ENCODE results near the gene BIRC2.

BIRC2 gene

DNA sequence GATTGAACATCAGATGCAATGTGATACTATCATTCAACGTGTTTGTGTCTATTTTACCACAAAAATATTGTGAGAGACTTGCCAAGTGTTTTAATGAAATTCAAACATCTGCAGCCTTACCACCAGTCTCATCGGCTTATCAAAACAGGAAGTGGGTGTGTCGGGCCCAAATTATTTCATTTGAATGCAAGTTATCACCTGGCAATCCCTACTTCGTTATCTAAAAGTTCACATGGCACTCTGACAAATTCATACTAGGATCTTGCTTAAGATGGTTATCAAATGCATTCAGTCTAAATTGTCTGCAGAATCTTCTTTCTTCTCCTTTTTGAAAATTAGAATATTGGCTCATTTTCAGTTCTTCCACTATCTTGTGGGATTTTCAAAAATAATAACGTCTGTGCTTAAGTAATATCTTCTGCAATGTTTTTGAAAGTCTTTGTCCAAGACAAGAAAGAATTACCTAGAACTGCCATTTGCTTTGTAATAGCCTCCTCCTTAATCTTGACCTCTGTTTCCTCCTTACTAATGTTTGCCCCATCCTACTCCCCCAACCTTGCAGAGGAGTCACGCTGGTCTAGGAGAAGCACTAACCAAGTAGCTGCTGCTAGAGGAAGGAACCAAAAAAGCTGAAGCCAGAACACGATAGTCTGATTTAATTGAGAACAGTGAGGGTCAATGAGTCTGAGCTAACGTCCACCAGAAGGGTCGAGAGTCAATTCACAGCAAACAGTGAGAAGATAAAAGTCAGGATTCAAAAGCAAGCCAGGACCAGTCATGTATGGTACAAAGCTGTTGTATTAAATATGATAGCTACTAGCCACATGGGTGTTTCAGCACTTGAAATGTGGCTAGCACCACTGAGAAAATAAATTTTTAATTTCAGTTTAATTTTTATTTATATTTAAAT, 39.9 kb upstream of the BIRC2 start:
- no peaks in the 10 kb centered on the region for H3K27me3 ChIP-seq (replicated peaks; ENCODE audit: control insufficient read depth, insufficient read depth, low read length)
- TF ChIP-seq, protein P1, sequence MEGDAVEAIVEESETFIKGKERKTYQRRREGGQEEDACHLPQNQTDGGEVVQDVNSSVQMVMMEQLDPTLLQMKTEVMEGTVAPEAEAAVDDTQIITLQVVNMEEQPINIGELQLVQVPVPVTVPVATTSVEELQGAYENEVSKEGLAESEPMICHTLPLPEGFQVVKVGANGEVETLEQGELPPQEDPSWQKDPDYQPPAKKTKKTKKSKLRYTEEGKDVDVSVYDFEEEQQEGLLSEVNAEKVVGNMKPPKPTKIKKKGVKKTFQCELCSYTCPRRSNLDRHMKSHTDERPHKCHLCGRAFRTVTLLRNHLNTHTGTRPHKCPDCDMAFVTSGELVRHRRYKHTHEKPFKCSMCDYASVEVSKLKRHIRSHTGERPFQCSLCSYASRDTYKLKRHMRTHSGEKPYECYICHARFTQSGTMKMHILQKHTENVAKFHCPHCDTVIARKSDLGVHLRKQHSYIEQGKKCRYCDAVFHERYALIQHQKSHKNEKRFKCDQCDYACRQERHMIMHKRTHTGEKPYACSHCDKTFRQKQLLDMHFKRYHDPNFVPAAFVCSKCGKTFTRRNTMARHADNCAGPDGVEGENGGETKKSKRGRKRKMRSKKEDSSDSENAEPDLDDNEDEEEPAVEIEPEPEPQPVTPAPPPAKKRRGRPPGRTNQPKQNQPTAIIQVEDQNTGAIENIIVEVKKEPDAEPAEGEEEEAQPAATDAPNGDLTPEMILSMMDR (IDR thresholded peaks at IDR 0.05; ENCODE audit: insufficient read depth, low read length, poor library complexity, severe bottlenecking) = no peak
- H3K4me3 ChIP-seq (replicated peaks; ENCODE audit: low read depth, low read length) = no peak overlapping the region
- no peaks in the 10 kb centered on the region for H3K36me3 ChIP-seq (ENCODE audit: control insufficient read depth, insufficient read depth, low read length)
- no peak for DNase-seq (ENCODE audit: extremely low read depth, insufficient read length)

DNA sequence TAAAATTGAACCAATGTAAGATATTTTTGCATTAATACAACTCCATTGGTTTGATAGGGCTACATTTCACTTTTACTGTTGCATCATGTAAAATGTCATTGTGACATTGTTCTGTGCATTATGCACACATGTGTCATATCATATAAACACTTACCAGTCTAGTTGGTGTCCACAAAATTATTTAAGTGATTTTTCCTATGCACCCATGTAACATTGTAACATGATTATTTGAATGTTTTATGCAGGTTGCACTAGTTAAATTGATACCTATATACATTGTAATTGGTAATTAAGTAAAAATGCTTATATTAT, 39.3 kb upstream of the BIRC2 start:
- no peak overlapping the region for H3K4me3 ChIP-seq (replicated peaks; ENCODE audit: low read depth, low read length)
- no peaks in the 10 kb centered on the region for H3K36me3 ChIP-seq (ENCODE audit: control insufficient read depth, insufficient read depth, low read length)
- DNase-seq (ENCODE audit: extremely low read depth, insufficient read length) = no peak
- TF ChIP-seq, protein P1 (IDR thresholded peaks at IDR 0.05; ENCODE audit: insufficient read depth, low read length, poor library complexity, severe bottlenecking) = no peak
- no peaks in the 10 kb centered on the region for H3K27me3 ChIP-seq (replicated peaks; ENCODE audit: control insufficient read depth, insufficient read depth, low read length)

DNA sequence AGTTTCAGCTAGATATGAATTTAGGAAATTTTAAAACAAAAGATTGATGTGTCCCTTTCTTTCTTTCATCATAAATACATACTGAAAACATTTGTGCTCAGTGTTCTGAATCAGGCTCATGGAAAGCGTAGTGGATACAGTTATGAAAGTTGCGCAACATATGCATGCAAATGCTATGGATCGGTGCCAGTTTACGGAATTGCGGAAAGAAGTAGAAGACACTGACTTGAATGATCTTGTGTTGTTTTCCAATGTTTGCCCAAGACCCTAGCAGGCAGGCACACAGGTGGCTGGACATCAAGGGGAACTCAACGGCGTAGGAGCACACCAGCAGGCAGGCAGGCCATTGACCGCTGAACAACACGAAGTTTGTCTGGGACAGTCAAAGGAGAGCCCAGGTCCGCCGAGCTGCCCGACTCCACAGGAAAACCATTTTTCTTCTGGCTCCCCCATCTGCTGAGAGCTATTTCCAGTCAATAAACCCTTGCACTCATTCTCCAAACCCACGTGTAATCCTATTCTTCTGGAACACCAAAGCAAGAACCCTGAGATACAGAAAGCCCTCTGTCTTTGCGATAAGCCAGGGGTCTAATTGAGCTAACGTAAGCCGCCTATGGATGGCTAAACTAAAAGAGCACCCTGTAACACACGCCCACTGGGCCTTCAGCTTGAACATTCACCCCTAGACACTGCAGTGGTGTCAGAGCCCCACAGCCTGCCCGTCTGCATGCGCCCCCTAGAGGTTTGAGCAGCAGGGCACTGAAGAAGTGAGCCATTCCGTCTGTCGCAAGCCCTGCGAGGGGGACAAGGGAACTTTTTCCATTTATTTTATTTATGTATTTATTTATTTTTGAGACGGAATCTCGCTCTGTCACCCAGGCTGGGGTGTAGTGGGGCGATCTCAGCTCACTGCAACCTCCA, 37.1 kb upstream of the BIRC2 start:
- Histone ChIP-seq H3K4me3 (replicated peaks; ENCODE audit: low read depth, low read length) (no peak overlapping the region), H3K36me3 (ENCODE audit: control insufficient read depth, insufficient read depth, low read length) (no peaks in the 10 kb centered on the region), H3K27me3 (replicated peaks; ENCODE audit: control insufficient read depth, insufficient read depth, low read length) (no peaks in the 10 kb centered on the region)
- no peak for DNase-seq (ENCODE audit: extremely low read depth, insufficient read length)
- TF ChIP-seq, protein P1 (IDR thresholded peaks at IDR 0.05; ENCODE audit: insufficient read depth, low read length, poor library complexity, severe bottlenecking) = peak; percentile 20

DNA sequence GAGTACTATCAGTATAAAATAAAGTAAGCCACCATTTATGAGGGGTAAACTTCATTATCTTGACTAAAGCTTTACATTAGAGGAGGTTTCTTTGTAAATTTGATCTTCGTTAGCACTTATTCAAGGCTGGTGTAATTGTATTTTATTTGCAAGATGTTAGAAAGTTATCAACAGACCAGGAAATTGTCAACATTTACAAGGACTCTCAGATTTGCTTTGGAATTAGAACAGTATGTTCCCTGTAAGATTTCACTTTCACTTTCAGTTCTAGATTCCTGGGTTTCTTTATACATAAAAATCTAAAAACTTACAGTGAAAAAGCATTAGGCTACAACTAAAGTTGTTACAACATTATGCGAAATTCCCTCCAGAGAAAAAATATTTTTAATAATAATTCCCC, 34.3 kb upstream of the BIRC2 start:
- TF ChIP-seq, protein P1 (IDR thresholded peaks at IDR 0.05; ENCODE audit: insufficient read depth, low read length, poor library complexity, severe bottlenecking) = no peak
- no peak for DNase-seq (ENCODE audit: extremely low read depth, insufficient read length)
- no peak overlapping the region for H3K4me3 ChIP-seq (replicated peaks; ENCODE audit: low read depth, low read length)
- H3K27me3 ChIP-seq (replicated peaks; ENCODE audit: control insufficient read depth, insufficient read depth, low read length) = no peaks in the 10 kb centered on the region
- H3K36me3 ChIP-seq (ENCODE audit: control insufficient read depth, insufficient read depth, low read length) = no peaks in the 10 kb centered on the region

DNA sequence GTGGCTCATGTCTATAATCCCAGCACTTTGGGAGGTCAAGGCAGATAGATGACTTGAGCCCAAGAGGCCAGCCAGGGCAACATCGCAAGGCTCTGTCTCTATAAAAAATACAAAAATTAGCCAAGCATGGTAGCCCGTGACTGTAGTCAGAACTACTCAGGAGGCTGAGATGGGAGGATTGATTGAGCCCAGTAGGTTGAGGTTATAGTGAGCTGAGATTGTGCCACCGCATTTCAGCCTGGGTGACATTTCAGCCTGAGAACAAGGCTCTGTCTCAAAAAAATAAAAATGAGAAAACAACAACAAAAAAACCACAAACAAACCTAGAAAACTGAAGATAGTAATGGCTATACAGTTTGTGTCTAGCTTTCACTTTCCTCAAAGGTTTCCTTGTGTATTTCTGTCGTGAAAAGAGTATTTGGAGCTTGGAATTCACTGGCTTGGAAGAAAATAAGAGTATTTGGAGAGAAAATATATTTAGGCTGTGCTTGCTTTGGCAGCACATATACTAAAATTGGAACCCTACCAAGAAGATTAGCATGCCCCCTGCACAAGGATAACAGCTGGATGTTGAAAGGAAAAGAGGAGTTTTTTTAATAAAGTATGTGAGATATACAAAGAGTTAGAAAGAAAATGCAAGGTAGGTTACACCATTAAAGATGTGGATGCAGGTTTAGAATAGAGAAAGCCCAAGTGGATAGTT, 33.6 kb upstream of the BIRC2 start:
- no peaks in the 10 kb centered on the region for H3K27me3 ChIP-seq (replicated peaks; ENCODE audit: control insufficient read depth, insufficient read depth, low read length)
- TF ChIP-seq, protein P1 (IDR thresholded peaks at IDR 0.05; ENCODE audit: insufficient read depth, low read length, poor library complexity, severe bottlenecking) = no peak
- no peak for DNase-seq (ENCODE audit: extremely low read depth, insufficient read length)
- no peak overlapping the region for H3K4me3 ChIP-seq (replicated peaks; ENCODE audit: low read depth, low read length)
- no peaks in the 10 kb centered on the region for H3K36me3 ChIP-seq (ENCODE audit: control insufficient read depth, insufficient read depth, low read length)
